AG10803 (cell line): ENCODE results near the gene RNF166.

Source experiments
- DNase-seq: peaks from one replicate; pipeline ENCODE4 v3.0.0; 2010; ENCODE audit warnings: low read depth
- H3K4me3 ChIP-seq: 2 replicates; pipeline ENCODE4 v1.5.1; 2011; ENCODE audit warnings: mild to moderate bottlenecking, low read length, control low read depth
- TF ChIP-seq, protein P1 (sequence below): conservative IDR thresholded peaks from 2 replicates; pipeline ENCODE4 v1.5.1; 2011; ENCODE audit warnings: mild to moderate bottlenecking, low read length, control low read depth, inconsistent platforms

RNF166 gene

DNA sequence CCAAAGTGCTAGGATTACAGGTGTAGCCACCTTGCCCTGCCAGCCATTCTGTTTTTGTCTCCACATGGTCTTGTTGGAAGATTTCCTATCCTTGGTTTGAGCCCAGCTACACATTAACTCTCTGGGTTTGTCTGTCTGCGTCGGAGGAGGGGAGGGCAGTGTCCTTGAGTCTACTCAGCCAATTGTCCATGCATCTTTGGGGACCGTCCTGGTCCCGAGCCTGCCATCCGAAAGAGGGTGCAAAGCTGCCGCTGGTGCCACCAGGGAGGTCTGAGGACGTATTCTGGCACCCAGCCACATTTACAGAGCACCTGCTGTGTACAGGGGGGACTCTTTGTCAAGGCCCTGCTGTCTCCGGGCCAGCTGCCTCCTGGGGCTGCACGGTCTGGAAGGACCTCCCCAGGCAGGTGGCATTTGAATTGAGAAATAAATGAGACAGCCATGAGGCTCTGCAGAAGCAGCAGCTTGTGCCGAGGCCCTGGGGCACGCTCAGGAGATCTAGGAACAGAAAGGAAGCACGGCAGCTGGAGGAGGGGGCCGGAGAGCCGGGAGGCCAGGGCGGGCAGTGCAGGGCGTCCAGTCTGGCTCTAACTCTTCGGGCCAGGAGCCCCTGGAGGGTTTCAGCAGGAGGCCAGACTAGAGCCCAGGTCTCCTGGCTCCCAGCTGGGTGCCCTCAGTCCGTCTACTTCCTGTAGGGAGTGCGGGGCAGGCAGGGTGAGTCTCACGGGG lies 56.8 kb downstream of the RNF166 start:
- H3K4me3 ChIP-seq, result peak overlapping the region; percentile 80
- TF ChIP-seq, protein P1, sequence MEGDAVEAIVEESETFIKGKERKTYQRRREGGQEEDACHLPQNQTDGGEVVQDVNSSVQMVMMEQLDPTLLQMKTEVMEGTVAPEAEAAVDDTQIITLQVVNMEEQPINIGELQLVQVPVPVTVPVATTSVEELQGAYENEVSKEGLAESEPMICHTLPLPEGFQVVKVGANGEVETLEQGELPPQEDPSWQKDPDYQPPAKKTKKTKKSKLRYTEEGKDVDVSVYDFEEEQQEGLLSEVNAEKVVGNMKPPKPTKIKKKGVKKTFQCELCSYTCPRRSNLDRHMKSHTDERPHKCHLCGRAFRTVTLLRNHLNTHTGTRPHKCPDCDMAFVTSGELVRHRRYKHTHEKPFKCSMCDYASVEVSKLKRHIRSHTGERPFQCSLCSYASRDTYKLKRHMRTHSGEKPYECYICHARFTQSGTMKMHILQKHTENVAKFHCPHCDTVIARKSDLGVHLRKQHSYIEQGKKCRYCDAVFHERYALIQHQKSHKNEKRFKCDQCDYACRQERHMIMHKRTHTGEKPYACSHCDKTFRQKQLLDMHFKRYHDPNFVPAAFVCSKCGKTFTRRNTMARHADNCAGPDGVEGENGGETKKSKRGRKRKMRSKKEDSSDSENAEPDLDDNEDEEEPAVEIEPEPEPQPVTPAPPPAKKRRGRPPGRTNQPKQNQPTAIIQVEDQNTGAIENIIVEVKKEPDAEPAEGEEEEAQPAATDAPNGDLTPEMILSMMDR, result no peak
- no peak for DNase-seq

- H3K4me3 ChIP-seq, result no peak overlapping the region
- no peak for DNase-seq
- TF ChIP-seq, protein P1, result no peak
Observed at GRCh38 chr16:88647178-88648070, 58.8 kb downstream of the RNF166 start.
